IPS-18c (cell line): ENCODE results near the gene MRPL3.

Experiments
- H3K4me3 ChIP-seq: 2 replicates; pipeline ENCODE4 v1.7.0; 2013; ENCODE audit warnings: low read depth, mild to moderate bottlenecking, low read length, moderate library complexity; ENCODE audit not compliant: insufficient read depth
- H3K9me3 ChIP-seq: one replicate; pipeline ENCODE4 v1.6.1; 2013; ENCODE audit warnings: mild to moderate bottlenecking, low read length, moderate library complexity; ENCODE audit not compliant: control insufficient read depth, insufficient read depth

The MRPL3 gene

GRCh38 chr3:131447349-131447748, 55.4 kb downstream of the MRPL3 start:
- Histone ChIP-seq H3K9me3 (no peaks in the 10 kb centered on the region), H3K4me3 (no peak overlapping the region)

- H3K4me3 ChIP-seq: no peak overlapping the region
- no peaks in the 10 kb centered on the region for H3K9me3 ChIP-seq
Observed at GRCh38 chr3:131444180-131444579, 58.6 kb downstream of the MRPL3 start.

- H3K4me3 ChIP-seq: no peak overlapping the region
- H3K9me3 ChIP-seq: no peaks in the 10 kb centered on the region
Observed at GRCh38 chr3:131439084-131439483, 63.7 kb downstream of the MRPL3 start.

GRCh38 chr3:131435000-131435399, 67.8 kb downstream of the MRPL3 start:
- Histone ChIP-seq H3K9me3 (no peaks in the 10 kb centered on the region), H3K4me3 (no peak overlapping the region)

- H3K4me3 ChIP-seq: no peak overlapping the region
- no peaks in the 10 kb centered on the region for H3K9me3 ChIP-seq
Observed at GRCh38 chr3:131432441-131432840, 70.3 kb downstream of the MRPL3 start.

GRCh38 chr3:131431754-131432153, 71.0 kb downstream of the MRPL3 start:
- no peak overlapping the region for H3K4me3 ChIP-seq
- H3K9me3 ChIP-seq: no peaks in the 10 kb centered on the region

- Histone ChIP-seq H3K4me3 (no peak overlapping the region), H3K9me3 (no peaks in the 10 kb centered on the region)
Observed at GRCh38 chr3:131427226-131427625, 75.5 kb downstream of the MRPL3 start.

GRCh38 chr3:131421957-131422498, 80.7 kb downstream of the MRPL3 start:
- Histone ChIP-seq H3K9me3 (no peaks in the 10 kb centered on the region), H3K4me3 (no peak overlapping the region)

GRCh38 chr3:131421301-131421700, 81.5 kb downstream of the MRPL3 start:
- no peak overlapping the region for H3K4me3 ChIP-seq
- no peaks in the 10 kb centered on the region for H3K9me3 ChIP-seq

- Histone ChIP-seq H3K4me3 (no peak overlapping the region), H3K9me3 (no peaks in the 10 kb centered on the region)
Observed at GRCh38 chr3:131417751-131418150, 85.0 kb downstream of the MRPL3 start.
